IPS-18c (cell line): ENCODE data around the gene UBXN7.
"Not testable (repeated sequence)": the region's sequence is repeated elsewhere in the genome, so short reads cannot be mapped to it uniquely, and the experiment has no call there.

Source experiments
- H3K4me3 ChIP-seq: 2 replicates; pipeline ENCODE4 v1.7.0; 2013; ENCODE audit warnings: low read depth, mild to moderate bottlenecking, low read length, moderate library complexity; ENCODE audit not compliant: insufficient read depth
- H3K9me3 ChIP-seq: one replicate; pipeline ENCODE4 v1.6.1; 2013; ENCODE audit warnings: mild to moderate bottlenecking, low read length, moderate library complexity; ENCODE audit not compliant: control insufficient read depth, insufficient read depth

The UBXN7 gene

GRCh38 chr3:196386034-196386433 lies 46.2 kb downstream of the UBXN7 start:
- H3K4me3 ChIP-seq, H3K9me3 ChIP-seq: not testable (repeated sequence)

GRCh38 chr3:196385446-196385845 lies 46.8 kb downstream of the UBXN7 start:
- H3K4me3 ChIP-seq, H3K9me3 ChIP-seq: not testable (repeated sequence)

GRCh38 chr3:196378146-196378841 lies 53.9 kb downstream of the UBXN7 start:
- H3K4me3 ChIP-seq, result no peak overlapping the region
- no peaks in the 10 kb centered on the region for H3K9me3 ChIP-seq

GRCh38 chr3:196377321-196377720 lies 54.9 kb downstream of the UBXN7 start:
- H3K4me3 ChIP-seq, result no peak overlapping the region
- H3K9me3 ChIP-seq, result no peaks in the 10 kb centered on the region

- Histone ChIP-seq H3K9me3 (no peaks in the 10 kb centered on the region), H3K4me3 (no peak overlapping the region)
Measured at GRCh38 chr3:196365736-196366135, 66.5 kb downstream of the UBXN7 start.

- H3K4me3 ChIP-seq, result no peak overlapping the region
- H3K9me3 ChIP-seq, result no peaks in the 10 kb centered on the region
Measured at GRCh38 chr3:196360586-196360985, 71.6 kb downstream of the UBXN7 start.

- H3K4me3 ChIP-seq, H3K9me3 ChIP-seq: not testable (repeated sequence)
Measured at GRCh38 chr3:196358540-196358939, 73.7 kb downstream of the UBXN7 start.

GRCh38 chr3:196357905-196358304 lies 74.3 kb downstream of the UBXN7 start:
- Histone ChIP-seq H3K9me3 (no peaks in the 10 kb centered on the region), H3K4me3 (no peak overlapping the region)

- no peaks in the 10 kb centered on the region for H3K9me3 ChIP-seq
Measured at GRCh38 chr3:196356556-196356955, 75.7 kb downstream of the UBXN7 start.

GRCh38 chr3:196355668-196356067 lies 76.6 kb downstream of the UBXN7 start:
- H3K9me3 ChIP-seq, result no peaks in the 10 kb centered on the region

More at GRCh38 chr3:196356556-196356955, 75.7 kb downstream of the UBXN7 start:
- H3K4me3 ChIP-seq, result no peak overlapping the region

GRCh38 chr3:196354132-196354531 lies 78.1 kb downstream of the UBXN7 start:
- H3K9me3 ChIP-seq, result no peaks in the 10 kb centered on the region
- no peak overlapping the region for H3K4me3 ChIP-seq

More at GRCh38 chr3:196355668-196356067, 76.6 kb downstream of the UBXN7 start:
- no peak overlapping the region for H3K4me3 ChIP-seq

GRCh38 chr3:196351541-196351940 lies 80.7 kb downstream of the UBXN7 start:
- Histone ChIP-seq H3K4me3 (no peak overlapping the region), H3K9me3 (no peaks in the 10 kb centered on the region)

GRCh38 chr3:196350067-196350466 lies 82.2 kb downstream of the UBXN7 start:
- no peaks in the 10 kb centered on the region for H3K9me3 ChIP-seq
- H3K4me3 ChIP-seq, result no peak overlapping the region

GRCh38 chr3:196348698-196349097 lies 83.5 kb downstream of the UBXN7 start:
- no peaks in the 10 kb centered on the region for H3K9me3 ChIP-seq
- H3K4me3 ChIP-seq, result no peak overlapping the region

- Histone ChIP-seq H3K9me3 (no peaks in the 10 kb centered on the region), H3K4me3 (no peak overlapping the region)
Measured at GRCh38 chr3:196344663-196345062, 87.6 kb downstream of the UBXN7 start.

GRCh38 chr3:196343917-196344316 lies 88.3 kb downstream of the UBXN7 start:
- H3K4me3 ChIP-seq, H3K9me3 ChIP-seq: not testable (repeated sequence)

- Histone ChIP-seq H3K4me3 (no peak overlapping the region), H3K9me3 (no peaks in the 10 kb centered on the region)
Measured at GRCh38 chr3:196341137-196341536, 91.1 kb downstream of the UBXN7 start.

GRCh38 chr3:196340466-196340865 lies 91.8 kb downstream of the UBXN7 start:
- H3K4me3 ChIP-seq, result no peak overlapping the region
- H3K9me3 ChIP-seq, result no peaks in the 10 kb centered on the region
